ENCODE results near the gene CD276.

Gene CD276

GRCh38 chr15:73658645-73659044, 25.5 kb upstream of the CD276 start:
- Histone ChIP-seq H3K4me1 (ENCODE audit: low read length) (no peaks in the 10 kb centered on the region), H2AFZ (ENCODE audit: low read depth, low read length) (no peak overlapping the region), H3K27ac (ENCODE audit: low read length) (no peak overlapping the region), H3K4me2 (ENCODE audit: low read length) (no peak overlapping the region), H3K36me3 (replicated peaks; ENCODE audit: low read depth, low read length) (no peaks in the 10 kb centered on the region), H3K27me3 (ENCODE audit: low read depth, low read length) (peaks cover 28% of the 10 kb centered on the region), H4K20me1 (ENCODE audit: insufficient read depth, low read length) (no peaks in the 10 kb centered on the region), H3K9me3 (ENCODE audit: insufficient read depth, low read length) (no peaks in the 10 kb centered on the region), H3K79me2 (ENCODE audit: low read length) (no peaks in the 10 kb centered on the region), H3K9ac (ENCODE audit: low read length) (no peak overlapping the region), H3K4me3 (ENCODE audit: low read length) (no peak overlapping the region)
- TF ChIP-seq CTCF (IDR thresholded peaks at IDR 0.05; ENCODE audit: low read depth, low read length) (no peak), EZH2phosphoT487 (IDR thresholded peaks at IDR 0.05; ENCODE audit: low read depth) (no peak)

GRCh38 chr15:73660455-73660854, 23.7 kb upstream of the CD276 start:
- Histone ChIP-seq H3K27me3 (ENCODE audit: low read depth, low read length) (peaks cover 29% of the 10 kb centered on the region), H3K4me3 (ENCODE audit: low read length) (no peak overlapping the region), H3K36me3 (replicated peaks; ENCODE audit: low read depth, low read length) (no peaks in the 10 kb centered on the region), H3K9ac (ENCODE audit: low read length) (no peak overlapping the region), H3K27ac (ENCODE audit: low read length) (no peak overlapping the region), H3K9me3 (ENCODE audit: insufficient read depth, low read length) (no peaks in the 10 kb centered on the region), H3K79me2 (ENCODE audit: low read length) (no peaks in the 10 kb centered on the region), H3K4me2 (ENCODE audit: low read length) (no peak overlapping the region), H2AFZ (ENCODE audit: low read depth, low read length) (no peak overlapping the region), H4K20me1 (ENCODE audit: insufficient read depth, low read length) (no peaks in the 10 kb centered on the region), H3K4me1 (ENCODE audit: low read length) (no peaks in the 10 kb centered on the region)
- TF ChIP-seq CTCF (IDR thresholded peaks at IDR 0.05; ENCODE audit: low read depth, low read length) (no peak), EZH2phosphoT487 (IDR thresholded peaks at IDR 0.05; ENCODE audit: low read depth) (no peak)

GRCh38 chr15:73674587-73674986, 9.6 kb upstream of the CD276 start:
- Histone ChIP-seq H3K27ac (ENCODE audit: low read length) (no peak overlapping the region), H3K4me2 (ENCODE audit: low read length) (no peak overlapping the region), H3K79me2 (ENCODE audit: low read length) (no peaks in the 10 kb centered on the region), H3K9ac (ENCODE audit: low read length) (no peak overlapping the region), H3K9me3 (ENCODE audit: insufficient read depth, low read length) (no peaks in the 10 kb centered on the region), H4K20me1 (ENCODE audit: insufficient read depth, low read length) (no peaks in the 10 kb centered on the region), H3K27me3 (ENCODE audit: low read depth, low read length) (peaks cover 70% of the 10 kb centered on the region), H3K36me3 (replicated peaks; ENCODE audit: low read depth, low read length) (no peaks in the 10 kb centered on the region), H3K4me1 (ENCODE audit: low read length) (no peaks in the 10 kb centered on the region), H3K4me3 (ENCODE audit: low read length) (no peak overlapping the region), H2AFZ (ENCODE audit: low read depth, low read length) (no peak overlapping the region)
- TF ChIP-seq CTCF (IDR thresholded peaks at IDR 0.05; ENCODE audit: low read depth, low read length) (no peak), EZH2phosphoT487 (IDR thresholded peaks at IDR 0.05; ENCODE audit: low read depth) (no peak)

GRCh38 chr15:73677146-73677607, 7.0 kb upstream of the CD276 start:
- Histone ChIP-seq H4K20me1 (ENCODE audit: insufficient read depth, low read length) (no peaks in the 10 kb centered on the region), H3K9me3 (ENCODE audit: insufficient read depth, low read length) (no peaks in the 10 kb centered on the region), H3K4me1 (ENCODE audit: low read length) (no peaks in the 10 kb centered on the region), H3K4me2 (ENCODE audit: low read length) (no peak overlapping the region), H3K79me2 (ENCODE audit: low read length) (no peaks in the 10 kb centered on the region), H3K27me3 (ENCODE audit: low read depth, low read length) (peaks cover 66% of the 10 kb centered on the region), H3K4me3 (ENCODE audit: low read length) (no peak overlapping the region), H3K36me3 (replicated peaks; ENCODE audit: low read depth, low read length) (no peaks in the 10 kb centered on the region), H3K27ac (ENCODE audit: low read length) (no peak overlapping the region), H3K9ac (ENCODE audit: low read length) (no peak overlapping the region), H2AFZ (ENCODE audit: low read depth, low read length) (no peak overlapping the region)
- TF ChIP-seq CTCF (IDR thresholded peaks at IDR 0.05; ENCODE audit: low read depth, low read length) (peak; percentile 79), EZH2phosphoT487 (IDR thresholded peaks at IDR 0.05; ENCODE audit: low read depth) (no peak)
